8988T (cell line): ENCODE measurements around the gene SLC38A9.

Experiments used
- DNase-seq: peaks from one replicate; pipeline ENCODE4 v3.0.0; 2011

The SLC38A9 gene

GRCh38 chr5:55577353-55578060 is 134.6 kb downstream of the SLC38A9 start:
- no peak for DNase-seq

GRCh38 chr5:55576661-55577060 is 135.5 kb downstream of the SLC38A9 start:
- DNase-seq: no peak
